C4-2B (cell line): ENCODE measurements around the gene AMFR.

ENCODE experiments used
- H3K27ac ChIP-seq: fragments of 450-650 bp; 2 replicates; pipeline ENCODE4 v1.5.1; 2017
- ZFX ChIP-seq: fragments of 450-650 bp; IDR thresholded peaks from 2 replicates; pipeline ENCODE4 v1.6.1; 2017
- TF ChIP-seq, protein P1 (sequence below): fragments of 450-650 bp; conservative IDR thresholded peaks from 2 replicates; pipeline ENCODE4 v1.5.1; 2017; ENCODE audit warnings: mild to moderate bottlenecking

Gene AMFR

GRCh38 chr16:56366945-56367344 is 58.4 kb downstream of the AMFR start:
- TF ChIP-seq, protein P1, sequence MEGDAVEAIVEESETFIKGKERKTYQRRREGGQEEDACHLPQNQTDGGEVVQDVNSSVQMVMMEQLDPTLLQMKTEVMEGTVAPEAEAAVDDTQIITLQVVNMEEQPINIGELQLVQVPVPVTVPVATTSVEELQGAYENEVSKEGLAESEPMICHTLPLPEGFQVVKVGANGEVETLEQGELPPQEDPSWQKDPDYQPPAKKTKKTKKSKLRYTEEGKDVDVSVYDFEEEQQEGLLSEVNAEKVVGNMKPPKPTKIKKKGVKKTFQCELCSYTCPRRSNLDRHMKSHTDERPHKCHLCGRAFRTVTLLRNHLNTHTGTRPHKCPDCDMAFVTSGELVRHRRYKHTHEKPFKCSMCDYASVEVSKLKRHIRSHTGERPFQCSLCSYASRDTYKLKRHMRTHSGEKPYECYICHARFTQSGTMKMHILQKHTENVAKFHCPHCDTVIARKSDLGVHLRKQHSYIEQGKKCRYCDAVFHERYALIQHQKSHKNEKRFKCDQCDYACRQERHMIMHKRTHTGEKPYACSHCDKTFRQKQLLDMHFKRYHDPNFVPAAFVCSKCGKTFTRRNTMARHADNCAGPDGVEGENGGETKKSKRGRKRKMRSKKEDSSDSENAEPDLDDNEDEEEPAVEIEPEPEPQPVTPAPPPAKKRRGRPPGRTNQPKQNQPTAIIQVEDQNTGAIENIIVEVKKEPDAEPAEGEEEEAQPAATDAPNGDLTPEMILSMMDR = no peak
- no peak for TF ChIP-seq ZFX
- H3K27ac ChIP-seq = no peak overlapping the region

- TF ChIP-seq, protein P1 = no peak
- TF ChIP-seq ZFX = no peak
Measured at GRCh38 chr16:56365552-56365951, 59.8 kb downstream of the AMFR start.

DNA sequence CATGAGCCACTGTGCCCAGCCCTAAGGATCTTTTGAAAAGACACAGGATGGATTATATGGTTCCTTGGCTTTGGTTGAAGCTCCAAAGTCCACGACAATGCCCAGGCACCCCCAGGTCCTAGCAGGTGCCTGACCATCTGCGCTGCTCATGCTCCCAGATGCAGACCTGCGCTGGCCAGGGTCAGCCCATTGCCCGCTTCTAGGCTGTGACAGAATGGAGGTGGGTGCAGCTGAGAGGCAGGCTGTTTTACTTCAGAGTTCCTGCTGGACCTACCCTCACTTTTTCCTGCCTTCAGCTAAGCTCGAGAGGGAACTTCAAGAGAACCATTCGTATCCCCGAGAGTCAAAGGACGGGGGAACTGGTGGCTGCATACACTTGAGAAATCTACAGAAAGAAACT is 60.5 kb downstream of the AMFR start:
- TF ChIP-seq ZFX = no peak
- TF ChIP-seq, protein P1 = no peak
- H3K27ac ChIP-seq = no peak overlapping the region

More at GRCh38 chr16:56365552-56365951, 59.8 kb downstream of the AMFR start:
- H3K27ac ChIP-seq = no peak overlapping the region

- TF ChIP-seq ZFX = no peak
- TF ChIP-seq, protein P1 = no peak
Measured at GRCh38 chr16:56363781-56364565, 61.4 kb downstream of the AMFR start.

DNA sequence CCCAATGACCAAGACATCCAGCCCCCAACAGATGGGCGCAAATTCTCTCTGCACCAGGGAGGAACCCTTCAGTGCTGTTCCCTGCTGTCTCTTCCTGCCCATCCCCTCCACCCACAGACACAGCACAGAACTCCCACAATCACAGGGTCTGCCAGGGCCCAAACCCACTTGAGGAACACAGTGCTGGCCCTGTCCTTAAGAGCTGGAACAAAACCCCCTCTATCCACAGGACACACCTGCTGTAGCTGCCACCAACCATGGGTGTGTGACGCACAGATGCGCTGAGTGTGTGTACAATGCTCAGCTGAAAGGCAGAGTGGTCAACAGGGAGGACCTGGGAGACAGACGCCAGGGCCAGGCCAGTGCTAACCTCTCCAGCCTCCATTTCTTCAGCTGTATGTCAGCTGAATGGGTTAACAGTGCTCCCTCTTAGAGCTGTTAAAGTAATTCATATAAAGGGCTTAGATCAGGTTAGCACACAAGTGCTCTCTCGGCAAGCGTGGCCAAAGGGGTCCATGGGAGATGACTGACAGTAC is 62.1 kb downstream of the AMFR start:
- TF ChIP-seq, protein P1 = no peak
- TF ChIP-seq ZFX = no peak
- no peak overlapping the region for H3K27ac ChIP-seq

More at GRCh38 chr16:56363781-56364565, 61.4 kb downstream of the AMFR start:
- H3K27ac ChIP-seq = no peak overlapping the region

- TF ChIP-seq, protein P1 = no peak
- H3K27ac ChIP-seq = no peak overlapping the region
Measured at GRCh38 chr16:56362706-56363105, 62.6 kb downstream of the AMFR start.

- no peak overlapping the region for H3K27ac ChIP-seq
- TF ChIP-seq, protein P1 = no peak
- no peak for TF ChIP-seq ZFX
Measured at GRCh38 chr16:56362057-56362655, 63.2 kb downstream of the AMFR start.
